WTC11 (cell line): ENCODE data around the gene PIWIL4.

Experiments
- ATF6 ChIP-seq: sonication (generic); formaldehyde crosslinking; IDR thresholded peaks from 2 replicates; pipeline ENCODE4 v1.8.1; 2023; ENCODE audit warnings: mild to moderate bottlenecking, missing genetic modification reagents
- CTCF ChIP-seq: fragments of 200-600 bp; IDR thresholded peaks from 2 replicates; pipeline ENCODE4 v1.8.0; 2022; ENCODE audit warnings: antibody characterized with exemption
- ERG ChIP-seq: fragments of 250-450 bp; sonication (Bioruptor Pico); IDR thresholded peaks from 2 replicates; pipeline ENCODE4 v1.8.0; 2021; ENCODE audit warnings: mild to moderate bottlenecking
- GABPB1 ChIP-seq: sonication (generic); formaldehyde crosslinking; IDR thresholded peaks from 2 replicates; pipeline ENCODE4 v1.8.1; 2023; ENCODE audit warnings: mild to moderate bottlenecking, missing genetic modification reagents
- JUN ChIP-seq: sonication (generic); formaldehyde crosslinking; IDR thresholded peaks from 2 replicates; pipeline ENCODE4 v1.8.0; 2023; ENCODE audit warnings: mild to moderate bottlenecking, missing genetic modification reagents
- MAX ChIP-seq: sonication (generic); formaldehyde crosslinking; IDR thresholded peaks from 2 replicates; pipeline ENCODE4 v1.8.0; 2022; ENCODE audit warnings: mild to moderate bottlenecking, missing genetic modification reagents
- RORB ChIP-seq: fragments of 250-450 bp; sonication (Bioruptor Pico); IDR thresholded peaks from 2 replicates; pipeline ENCODE4 v1.9.0; 2021; ENCODE audit warnings: mild to moderate bottlenecking
- USF2 ChIP-seq: sonication (generic); formaldehyde crosslinking; IDR thresholded peaks from 2 replicates; pipeline ENCODE4 v1.8.1; 2023; ENCODE audit warnings: mild to moderate bottlenecking, missing genetic modification reagents, moderate library complexity
- ZMAT4 ChIP-seq: fragments of 250-450 bp; sonication (Bioruptor Pico); IDR thresholded peaks from 2 replicates; pipeline ENCODE4 v1.9.0; 2021; ENCODE audit warnings: mild to moderate bottlenecking
- ZNF232 ChIP-seq: sonication (generic); formaldehyde crosslinking; IDR thresholded peaks from 2 replicates; pipeline ENCODE4 v1.8.0; 2022; ENCODE audit warnings: mild to moderate bottlenecking, missing genetic modification reagents
- ZNF396 ChIP-seq: fragments of 250-450 bp; sonication (Bioruptor Pico); IDR thresholded peaks from 2 replicates; pipeline ENCODE4 v1.8.0; 2021; ENCODE audit warnings: mild to moderate bottlenecking, moderate library complexity, borderline replicate concordance

GRCh38 chr11:94623120-94623735 lies 56.1 kb downstream of the PIWIL4 start:
- no peak for TF ChIP-seq ZNF232 (CRISPR knock-in tag)
- TF ChIP-seq ATF6, result no peak
- TF ChIP-seq ZNF396 (CRISPR knock-in tag), result no peak
- TF ChIP-seq MAX, result no peak
- TF ChIP-seq JUN, result no peak
- peak; percentile 79 for TF ChIP-seq CTCF
- no peak for TF ChIP-seq USF2
- no peak for TF ChIP-seq ERG
- no peak for TF ChIP-seq ZMAT4 (CRISPR knock-in tag)
- TF ChIP-seq RORB (CRISPR knock-in tag), result no peak
- TF ChIP-seq GABPB1 (CRISPR knock-in tag), result no peak
